HepG2 (cell line): Measurements from ENCODE around the gene PHF23. TPM values are rescaled to one million over a fixed set of nuclear protein-coding genes. Genes with fewer than 3 reads are reported as not detected.

ENCODE experiments used
- ATAC-seq: fragments of 200-7000 bp; cut with Tn5 transposase; 3 replicates; pipeline ENCODE4 v1.9.1; 2020; ENCODE audit warnings: mild to moderate bottlenecking, moderate library complexity
- BruUV-seq: library from RNA; stranded (reverse); fragments of 400-500 nt; replicated peaks from 2 replicates; lab custom pipeline; 2021; lab: Mats Ljungman, UMichigan
- CTCF ChIA-PET: fragments of 300-600 bp; formaldehyde crosslinking; extraction: SDS; loops from one replicate; lab custom pipeline; 2021; ENCODE audit warnings: low total read pairs, inconsistent platforms, low intra/inter-chr PET ratio; lab: Yijun Ruan, JAX
- POLR2A ChIA-PET: fragments of 350-600 bp; sonication (Branson Sonifier 250); formaldehyde crosslinking; loops from one replicate; lab custom pipeline; 2020; ENCODE audit warnings: antibody characterized with exemption, inconsistent platforms; lab: Yijun Ruan, JAX
- DNase-seq: peaks from one replicate; pipeline ENCODE4 v3.0.0-alpha.2; 2015; ENCODE audit warnings: low spot score
- FAIRE-seq: peaks from 3 replicates; lab custom pipeline; 2011; peaks lifted over from hg19 to GRCh38; lab: Jason Lieb, UNC
- H2AFZ ChIP-seq: one replicate; pipeline ENCODE4 v1.6.1; 2011; ENCODE audit warnings: low read length, inconsistent platforms
- H3K27ac ChIP-seq: fragments of 300-600 bp; 3 replicates; pipeline ENCODE4 v1.8.0; 2011; ENCODE audit warnings: mixed run types, mild to moderate bottlenecking, mixed read lengths, low read length, inconsistent platforms; ENCODE audit not compliant: insufficient read depth; ENCODE audit errors: extremely low read length
- H3K27me3 ChIP-seq, 2 experiments: fragments of 200-600 bp in 1 of 2; 2 replicates in 1 of 2; 3 replicates in 1 of 2; pipeline versions ENCODE4 v1.6.0 to v1.8.0; 2011; ENCODE audit warnings: low read length in 2 of 2, mild to moderate bottlenecking in 2 of 2, moderate library complexity in 2 of 2, inconsistent platforms in 1 of 2; ENCODE audit not compliant: insufficient read depth in 2 of 2, control insufficient read depth in 1 of 2
- H3K36me3 ChIP-seq, 2 experiments: fragments of 200-600 bp in 1 of 2; replicated peaks in 1 of 2; 2 replicates in 1 of 2; 3 replicates in 1 of 2; pipeline versions ENCODE4 v1.5.1 to v1.8.0; 2011; ENCODE audit warnings: low read length in 2 of 2, inconsistent platforms in 1 of 2; ENCODE audit not compliant: insufficient read depth in 2 of 2, control insufficient read depth in 1 of 2
- H3K4me1 ChIP-seq: 2 replicates; pipeline ENCODE4 v1.5.1; 2012; ENCODE audit warnings: low read length, inconsistent platforms; ENCODE audit not compliant: insufficient read depth
- H3K4me2 ChIP-seq: 2 replicates; pipeline ENCODE4 v1.6.0; 2011; ENCODE audit warnings: low read depth, low read length, inconsistent platforms
- H3K4me3 ChIP-seq, 3 experiments: fragments of 200-600 bp in 1 of 3; sonication (generic), shearing (Covaris generic) in 1 of 3; replicated peaks in 1 of 3; 2 replicates each; pipeline ENCODE4 v1.5.1; 2011 to 2016; ENCODE audit warnings: low read length in 3 of 3, inconsistent platforms in 2 of 3, low read depth in 2 of 3, mild to moderate bottlenecking in 2 of 3, control low read depth in 1 of 3, mixed read lengths in 1 of 3; ENCODE audit not compliant: insufficient read depth in 1 of 3
- H3K79me2 ChIP-seq: one replicate; pipeline ENCODE4 v1.6.1; 2011; ENCODE audit warnings: low read length, inconsistent platforms; ENCODE audit not compliant: insufficient read depth
- H3K9ac ChIP-seq: 2 replicates; pipeline ENCODE4 v1.6.0; 2011; ENCODE audit warnings: mild to moderate bottlenecking, low read depth, low read length, inconsistent platforms; ENCODE audit not compliant: insufficient read depth
- H3K9me3 ChIP-seq: 2 replicates; pipeline ENCODE4 v1.5.1; 2012; ENCODE audit warnings: mild to moderate bottlenecking, low read length
- H4K20me1 ChIP-seq: 2 replicates; pipeline ENCODE4 v1.6.0; 2011; ENCODE audit warnings: inconsistent platforms, mild to moderate bottlenecking, low read length, moderate library complexity; ENCODE audit not compliant: insufficient read depth
- FOXP1 ChIP-seq, 2 experiments: fragments of 450-650 bp in 1 of 2; IDR thresholded peaks; 2 replicates each; pipeline ENCODE4 v1.6.1; 2017 to 2018; ENCODE audit warnings: antibody characterized with exemption in 1 of 2
- HIVEP1 ChIP-seq: sonication (generic); formaldehyde crosslinking; IDR thresholded peaks from 2 replicates; pipeline ENCODE4 v1.4.0; 2020; ENCODE audit warnings: mild to moderate bottlenecking, missing genetic modification reagents
- HNF1B ChIP-seq: sonication (generic); formaldehyde crosslinking; IDR thresholded peaks from 2 replicates; pipeline ENCODE4 v1.5.1; 2020; ENCODE audit warnings: mild to moderate bottlenecking, moderate library complexity, missing genetic modification reagents
- NR2F2 ChIP-seq: IDR thresholded peaks from 2 replicates; pipeline ENCODE4 v1.6.1; 2012; ENCODE audit warnings: low read depth, inconsistent platforms, borderline replicate concordance
- PAXIP1 ChIP-seq: sonication (generic); formaldehyde crosslinking; conservative IDR thresholded peaks from 2 replicates; pipeline ENCODE4 v1.4.0; 2020; ENCODE audit warnings: mild to moderate bottlenecking, missing genetic modification reagents, moderate library complexity
- SP140L ChIP-seq: sonication (generic); formaldehyde crosslinking; IDR thresholded peaks from 2 replicates; pipeline ENCODE4 v1.4.0; 2020; ENCODE audit warnings: missing genetic modification reagents, borderline replicate concordance
- TBL1XR1 ChIP-seq: fragments of 150-350 bp; IDR thresholded peaks from 2 replicates; pipeline ENCODE4 v1.6.1; 2014; ENCODE audit warnings: borderline replicate concordance, low read length; ENCODE audit not compliant: partially characterized antibody
- TFDP2 ChIP-seq: sonication (generic); formaldehyde crosslinking; IDR thresholded peaks from 2 replicates; pipeline ENCODE4 v1.4.0; 2020; ENCODE audit warnings: missing genetic modification reagents
- ZBTB7A ChIP-seq: sonication (generic); formaldehyde crosslinking; IDR thresholded peaks from 2 replicates; pipeline ENCODE4 v1.8.0; 2022; ENCODE audit warnings: mild to moderate bottlenecking, missing genetic modification reagents
- ZNF274 ChIP-seq: sonication (generic); formaldehyde crosslinking; IDR thresholded peaks from 2 replicates; pipeline ENCODE4 v1.5.1; 2020; ENCODE audit warnings: mild to moderate bottlenecking, missing genetic modification reagents
- WGBS: methylation state at CpG from one replicate; pipeline ENCODE4 v1.1.6; 2017; ENCODE audit warnings: low lambda C conversion rate; 5-methylcytosine and 5-hydroxymethylcytosine counted together
- in situ Hi-C: cut with HindIII; loops from 2 replicates; pipeline ENCODE4 v1.10.0; 2017; ENCODE audit warnings: low pct_unique_long_range_greater_than_20kb; ENCODE audit not compliant: extremely low pct_ligation_motif_present
- intact Hi-C: fragments of 100-400 bp; cut with micrococcal nuclease; formaldehyde crosslinking; loops from one replicate; pipeline ENCODE4 v1.10.0; 2022; ENCODE audit not compliant: unreplicated experiment
- polyA plus RNA-seq, 8 experiments: library from polyadenylated mRNA; depleted of rRNA in 3 of 8; stranded (reverse) in 7 of 8; unstranded in 1 of 8; fragments of >200 nt; fragmentation: Illumina TruSeq in 4 of 8; extraction: Trizol in 4 of 8; gene quantifications; 2 replicates each; pipeline versions ENCODE4 v1.2.1 to v1.2.3, GENCODE V29; 2011 to 2016; ENCODE audit warnings: low read depth in 4 of 8, missing spikeins in 1 of 8, mixed read lengths in 1 of 8; ENCODE audit not compliant: insufficient read depth in 1 of 8
- total RNA-seq, 5 experiments: library from RNA; depleted of rRNA; stranded (reverse); fragments of >200 nt; fragmentation: Illumina TruSeq; extraction: Trizol; gene quantifications; 2 replicates each; pipeline ENCODE4 v1.2.3, GENCODE V29; 2016; ENCODE audit warnings: low read depth in 1 of 5

Gene PHF23
- total and polyA plus RNA-seq, 2 of the 13 experiments (the other 11 are each of a cell fraction or from before 2014, with no cell fraction given) = 27.6 to 33.2 TPM

- TF ChIP-seq TBL1XR1 = no peak
Observed at GRCh38 chr17:7259555-7259889, 20.3 kb upstream of the PHF23 start (continued).

GRCh38 chr17:7258731-7259554 lies 19.7 kb upstream of the PHF23 start:
- no peaks in the 10 kb centered on the region for H3K27me3 ChIP-seq
- no peaks in the 10 kb centered on the region for H3K9me3 ChIP-seq
- ChIA-PET POLR2A (interaction anchor here (0.6 to 3.5 kb wide), 12 partner anchors 8 to 368 kb away, joined by 3 to 35 read pairs (median 4); partner anchors contain the start of genes DVL2, GABARAP, NEURL4 and PHF23), CTCF (no interaction called here)
- ATAC-seq (peak; percentile 83), FAIRE-seq (peak; percentile 93), DNase-seq (peak; percentile 78)
- 8% methylated on average over 5 of the region's 7 CpGs for WGBS
- peak overlapping the region in 2 of 3 experiments; percentile 1 to 50; a peak in 3 of 6 replicates for H3K4me3 ChIP-seq
- BruUV-seq = TSS peak; percentile 95
- in situ Hi-C loops (no loop called here), intact Hi-C loops (no loop called here)
- H3K4me1 ChIP-seq = peaks cover 53% of the 10 kb centered on the region
- H3K4me2 ChIP-seq = peak overlapping the region; percentile 77
- peaks cover 3% of the 10 kb centered on the region for H3K79me2 ChIP-seq
- H3K27ac ChIP-seq = peak overlapping the region; percentile 70
- no peak overlapping the region for H2AFZ ChIP-seq
- peaks cover 8 to 13% of the 10 kb centered on the region in 2 experiments; a peak in 4 of 5 replicates for H3K36me3 ChIP-seq
- no peaks in the 10 kb centered on the region for H4K20me1 ChIP-seq
- peak overlapping the region; percentile 43 for H3K9ac ChIP-seq
- TF ChIP-seq SP140L (CRISPR knock-in tag) (no peak), HIVEP1 (peak; percentile 79), FOXP1 (IDR thresholded peaks at IDR 0.05) (no peak), FOXP1 (CRISPR knock-in tag; IDR thresholded peaks at IDR 0.05) (peak; percentile 30; the same call in 1 of the 2 replicates), ZBTB7A (CRISPR knock-in tag) (no peak), NR2F2 (peak; percentile 45; the same call in 1 of the 2 replicates), ZNF274 (CRISPR knock-in tag) (peak; percentile 61; the same call in 1 of the 2 replicates), PAXIP1 (CRISPR knock-in tag) (peak; percentile 91), HNF1B (peak; percentile 97), TFDP2 (0 out of 2 replicates have a peak, but pooled peaks have one; percentile 22)
